Activated CD4-positive, alpha-beta T cell treated with anti-CD3 and anti-CD28 coated beads for 4 hours (primary cell): ENCODE results near the gene STEEP1.
"Not testable (repeated sequence)": the region's sequence is repeated elsewhere in the genome, so short reads cannot be mapped to it uniquely, and the experiment has no call there.

Source experiments
- DNase-seq, 2 donors: peaks; one replicate each; pipeline ENCODE4 v3.0.0-alpha.2; 2020

The STEEP1 gene

DNA sequence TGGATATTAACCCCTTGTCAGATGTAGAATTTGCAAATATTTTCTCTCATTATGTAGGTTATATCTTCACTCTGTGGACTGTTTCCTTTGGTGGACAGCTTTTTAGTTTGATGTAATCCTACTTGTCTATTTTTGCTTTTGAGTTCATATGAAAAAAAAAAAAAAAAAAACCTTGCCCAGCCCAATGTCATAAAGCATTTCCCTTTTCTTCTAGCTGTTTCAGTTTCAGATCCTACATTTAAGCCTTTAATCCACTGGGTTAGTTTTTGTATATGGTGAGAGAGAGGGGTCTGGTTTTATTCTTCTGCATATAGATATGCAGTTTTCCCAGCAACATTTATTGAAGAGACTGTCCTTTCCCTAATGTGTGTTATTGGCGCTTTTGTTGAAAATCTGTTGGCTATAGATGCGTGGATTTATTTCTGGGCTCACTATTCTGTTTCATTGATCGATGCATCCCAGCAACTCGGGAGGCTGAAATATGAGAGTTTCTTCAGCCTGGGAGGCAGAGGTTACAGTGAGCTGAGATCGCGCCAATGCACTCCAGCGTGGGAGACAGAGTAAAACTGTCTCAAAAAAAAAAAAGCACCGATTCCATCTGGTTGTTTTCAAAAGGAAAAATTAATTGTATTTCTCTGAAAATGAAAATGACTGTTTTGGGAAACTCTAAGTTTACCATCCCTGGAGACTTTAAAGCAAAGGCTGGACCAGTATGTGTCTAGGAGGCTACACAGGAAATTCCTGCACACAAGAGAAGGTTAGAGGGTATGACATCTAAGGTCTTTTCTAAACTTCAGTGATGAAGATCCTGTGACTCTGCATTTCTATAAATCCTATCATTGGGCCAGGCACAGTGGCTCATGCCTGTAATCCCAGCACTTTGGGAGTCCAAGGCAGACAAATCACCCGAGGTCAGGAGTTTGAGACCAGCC, 35.6 kb downstream of the STEEP1 start:
- no peak for DNase-seq

- DNase-seq, result no peak
Observed at GRCh38 chrX:119523664-119524184, 41.5 kb downstream of the STEEP1 start.

- no peak for DNase-seq
Observed at GRCh38 chrX:119521246-119521645, 44.0 kb downstream of the STEEP1 start.

- no peak for DNase-seq
Observed at GRCh38 chrX:119518371-119518770, 46.8 kb downstream of the STEEP1 start.

GRCh38 chrX:119516157-119516702, 49.0 kb downstream of the STEEP1 start:
- DNase-seq, result peak; percentile 20 to 36

- DNase-seq, result no peak
Observed at GRCh38 chrX:119512146-119512800, 52.9 kb downstream of the STEEP1 start.

DNA sequence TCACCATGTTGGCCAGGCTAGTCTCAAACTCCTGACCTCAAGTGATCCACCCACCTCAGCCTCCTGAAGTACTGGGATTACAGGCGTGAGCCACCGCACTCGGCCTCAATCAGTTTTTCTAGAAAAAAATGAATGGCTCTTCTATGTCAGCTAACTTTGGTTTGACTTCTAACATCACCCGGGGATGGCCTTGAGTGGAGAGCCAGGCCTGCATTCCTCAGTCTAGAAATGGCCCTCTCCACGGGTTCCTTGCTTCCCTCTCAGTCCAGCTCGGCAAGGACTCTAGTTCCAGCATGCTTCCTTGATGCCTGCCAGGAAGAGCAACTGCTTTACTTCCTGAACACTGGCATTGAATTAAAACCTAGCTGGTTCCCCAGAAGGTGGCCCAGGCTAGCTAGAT, 58.0 kb downstream of the STEEP1 start:
- no peak for DNase-seq

GRCh38 chrX:119505945-119506344, 59.3 kb downstream of the STEEP1 start:
- no peak for DNase-seq

DNA sequence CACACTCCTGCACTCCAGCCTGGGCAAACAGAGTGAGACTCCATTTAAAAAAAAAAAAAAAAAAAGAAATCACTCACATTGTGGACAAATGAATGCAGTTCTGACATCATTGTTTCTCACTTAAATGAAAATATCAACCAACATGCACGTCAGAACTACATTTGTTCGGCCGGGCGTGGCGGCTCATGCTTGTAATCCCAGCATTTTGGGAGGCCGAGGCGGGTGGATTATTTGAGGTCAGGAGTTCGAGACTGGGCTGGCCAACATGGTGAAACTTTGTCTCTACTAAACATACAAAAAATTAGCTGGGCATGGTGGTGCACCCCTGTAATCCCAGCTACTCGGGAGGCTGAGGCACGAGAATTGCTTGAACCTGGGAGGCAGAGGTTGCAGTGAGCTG, 60.1 kb downstream of the STEEP1 start:
- not testable (repeated sequence) for DNase-seq

DNA sequence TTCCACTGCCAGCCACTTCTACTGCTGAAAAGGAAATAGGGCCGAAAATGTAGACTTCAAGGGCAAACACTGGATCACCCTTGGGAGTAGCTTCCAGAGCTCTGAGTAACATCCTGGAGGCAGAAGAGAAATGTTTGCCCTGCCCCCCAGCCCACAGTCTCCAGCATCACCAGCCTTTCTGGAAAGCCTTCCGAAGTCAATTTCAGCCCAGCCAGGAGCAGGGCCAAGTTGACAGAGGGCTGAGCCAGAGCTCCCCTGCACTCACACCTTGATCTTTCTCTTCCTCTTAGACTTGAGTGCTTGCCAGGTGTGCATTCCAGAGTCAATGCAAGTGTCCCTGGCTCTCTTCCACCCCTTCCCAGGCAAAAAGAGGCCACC, 61.7 kb downstream of the STEEP1 start:
- DNase-seq, result no peak

DNA sequence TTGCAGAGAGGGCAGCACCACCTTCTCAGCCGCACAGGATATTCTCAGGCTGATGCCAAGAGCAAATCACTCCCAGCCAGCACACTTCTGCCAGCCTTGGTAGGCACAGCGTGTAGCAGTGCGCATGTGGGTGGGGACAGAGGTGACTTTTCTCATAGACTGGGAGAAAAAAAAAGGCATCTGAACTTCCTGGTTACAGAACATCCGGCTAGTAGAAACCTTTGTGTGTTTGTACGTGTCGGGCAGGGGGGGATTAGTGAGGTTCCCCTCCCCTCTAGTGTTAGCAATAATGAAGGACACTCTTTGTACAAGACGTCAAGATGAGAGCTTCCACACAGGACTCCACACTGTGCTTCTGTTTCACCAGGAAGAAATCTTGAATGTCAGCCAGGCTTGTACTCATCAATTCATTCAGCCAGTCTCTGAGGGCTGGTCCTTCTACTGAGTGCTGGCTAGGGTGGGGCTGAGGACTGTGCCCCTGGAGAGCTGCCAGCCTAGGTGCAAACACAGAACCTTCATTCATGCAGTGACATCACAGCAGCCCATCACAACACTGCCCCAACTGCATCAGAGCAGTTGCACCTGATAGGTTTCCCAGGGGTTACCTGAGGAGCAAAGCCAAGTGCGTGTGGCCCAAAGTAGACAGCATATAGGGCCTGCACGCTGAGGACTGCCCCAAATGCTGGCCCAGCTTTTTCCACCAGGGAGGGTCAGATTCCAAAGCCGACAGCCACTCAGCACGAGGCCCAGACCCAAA, 62.3 kb downstream of the STEEP1 start:
- peak in 1 of 2 donors; percentile 26 for DNase-seq

- no peak for DNase-seq
Observed at GRCh38 chrX:119501511-119502148, 63.6 kb downstream of the STEEP1 start.

- DNase-seq, result no peak
Observed at GRCh38 chrX:119500061-119500800, 65.0 kb downstream of the STEEP1 start.

DNA sequence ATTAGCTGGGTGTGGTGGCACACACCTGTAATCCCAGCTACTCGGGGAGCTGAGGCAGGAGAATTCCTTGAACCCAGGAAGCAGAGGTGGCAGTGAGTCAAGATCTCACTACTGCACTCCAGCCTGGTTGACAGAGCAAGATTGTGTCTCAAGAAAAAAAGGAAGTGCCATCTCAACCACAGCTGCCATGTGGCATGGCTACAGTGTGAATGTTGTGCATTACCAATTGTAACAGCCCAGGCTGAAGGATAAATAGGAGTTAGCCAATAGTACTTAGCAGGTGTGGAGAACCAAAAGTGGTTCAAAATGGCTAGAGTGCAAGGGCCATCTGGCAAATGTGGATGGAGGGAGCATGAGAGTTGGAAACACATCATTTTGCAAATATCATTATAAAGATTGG, 68.0 kb downstream of the STEEP1 start:
- no peak for DNase-seq

GRCh38 chrX:119495734-119496726, 69.2 kb downstream of the STEEP1 start:
- no peak for DNase-seq

GRCh38 chrX:119493851-119494495, 71.2 kb downstream of the STEEP1 start:
- DNase-seq, result not testable (repeated sequence)

DNA sequence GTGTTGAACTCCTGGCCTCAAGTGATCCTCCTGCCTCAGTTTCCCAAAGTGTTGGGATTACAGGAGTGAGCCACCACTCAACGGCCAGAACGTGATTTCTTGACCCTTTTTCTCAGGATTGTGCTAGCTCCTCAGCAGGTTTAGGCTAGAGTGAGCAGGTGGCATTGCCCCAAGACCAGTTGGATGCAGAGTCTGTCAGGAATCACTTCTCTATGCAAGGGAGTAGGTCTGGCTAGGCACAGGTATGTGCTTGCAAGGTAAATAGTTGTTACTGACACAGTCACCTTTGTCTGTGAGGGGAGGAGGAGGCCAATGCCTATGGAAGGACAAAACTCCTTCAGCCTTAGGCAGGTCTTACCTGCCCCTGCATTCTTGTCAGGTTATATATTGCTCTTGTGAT, 72.7 kb downstream of the STEEP1 start:
- no peak for DNase-seq

DNA sequence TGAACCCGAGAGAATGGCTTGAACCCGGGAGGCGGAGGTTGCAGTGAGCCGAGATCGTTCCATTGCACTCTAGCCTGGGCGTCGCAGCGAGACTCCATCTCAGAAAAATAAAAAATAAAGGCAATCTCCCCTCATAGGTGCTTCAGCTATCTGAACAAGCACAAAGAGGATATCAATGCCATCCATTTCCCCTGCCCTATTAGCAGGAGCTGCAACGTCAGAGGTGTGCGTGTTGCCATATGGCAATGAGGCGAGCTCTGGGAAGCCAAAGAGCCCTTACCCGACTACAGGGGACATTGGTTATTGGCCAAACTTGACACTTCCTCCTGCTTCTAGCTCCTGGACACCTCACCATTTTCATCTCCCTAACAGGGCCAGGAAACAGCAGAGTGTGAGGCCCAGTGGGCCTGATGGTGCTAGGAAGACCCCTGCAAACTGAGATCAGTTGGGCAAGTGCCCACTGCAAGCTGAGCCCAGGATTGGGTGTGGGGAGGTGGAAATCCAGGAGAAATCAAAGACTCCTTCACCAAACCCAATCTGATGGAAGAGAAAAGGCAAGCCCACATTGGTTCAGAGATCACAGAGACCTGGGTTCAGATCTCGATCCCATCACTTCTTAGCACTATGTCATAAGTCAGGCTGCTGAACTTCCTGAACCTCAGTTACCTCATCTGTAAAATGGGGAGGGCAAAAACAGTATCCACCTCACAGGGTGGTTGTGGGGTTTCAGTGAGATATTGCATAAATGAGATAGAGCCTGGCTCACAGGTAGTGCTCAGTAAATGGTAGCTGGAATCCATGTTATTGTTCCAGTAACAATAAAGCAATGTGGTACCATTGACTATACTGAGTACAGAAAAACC, 75.8 kb downstream of the STEEP1 start:
- no peak for DNase-seq

GRCh38 chrX:119488749-119489148, 76.5 kb downstream of the STEEP1 start:
- peak; percentile 19 to 37 for DNase-seq
